ENCODE results near the gene FOXE3.

DNA sequence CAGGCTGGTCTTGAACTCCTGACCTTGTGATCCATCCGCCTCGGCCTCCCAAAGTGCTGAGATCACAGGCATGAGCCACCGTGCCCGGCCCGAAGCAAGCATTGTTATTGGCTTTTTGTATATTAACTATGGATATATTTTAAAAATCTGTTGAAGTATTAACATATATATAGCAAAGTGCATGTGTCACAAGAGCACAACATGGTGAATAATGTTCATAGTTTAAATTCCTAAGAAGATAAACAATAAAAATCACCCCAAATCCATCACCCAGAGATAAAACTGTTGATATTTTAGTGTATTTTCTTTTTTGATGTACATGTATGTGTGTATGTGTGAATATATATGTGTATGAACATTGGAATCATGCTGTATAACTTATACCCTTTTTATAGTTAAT lies 9.1 kb upstream of the FOXE3 start:
- TF ChIP-seq POLR2A (IDR thresholded peaks at IDR 0.05) = no peak
- TF ChIP-seq, protein P1, sequence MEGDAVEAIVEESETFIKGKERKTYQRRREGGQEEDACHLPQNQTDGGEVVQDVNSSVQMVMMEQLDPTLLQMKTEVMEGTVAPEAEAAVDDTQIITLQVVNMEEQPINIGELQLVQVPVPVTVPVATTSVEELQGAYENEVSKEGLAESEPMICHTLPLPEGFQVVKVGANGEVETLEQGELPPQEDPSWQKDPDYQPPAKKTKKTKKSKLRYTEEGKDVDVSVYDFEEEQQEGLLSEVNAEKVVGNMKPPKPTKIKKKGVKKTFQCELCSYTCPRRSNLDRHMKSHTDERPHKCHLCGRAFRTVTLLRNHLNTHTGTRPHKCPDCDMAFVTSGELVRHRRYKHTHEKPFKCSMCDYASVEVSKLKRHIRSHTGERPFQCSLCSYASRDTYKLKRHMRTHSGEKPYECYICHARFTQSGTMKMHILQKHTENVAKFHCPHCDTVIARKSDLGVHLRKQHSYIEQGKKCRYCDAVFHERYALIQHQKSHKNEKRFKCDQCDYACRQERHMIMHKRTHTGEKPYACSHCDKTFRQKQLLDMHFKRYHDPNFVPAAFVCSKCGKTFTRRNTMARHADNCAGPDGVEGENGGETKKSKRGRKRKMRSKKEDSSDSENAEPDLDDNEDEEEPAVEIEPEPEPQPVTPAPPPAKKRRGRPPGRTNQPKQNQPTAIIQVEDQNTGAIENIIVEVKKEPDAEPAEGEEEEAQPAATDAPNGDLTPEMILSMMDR (IDR thresholded peaks at IDR 0.05) = no peak

All from testis (tissue), 2 donors.